Choroid plexus epithelial cell (primary cell): ENCODE results near the gene PHF14.

Experiments
- DNase-seq: peaks from one replicate; pipeline ENCODE4 v3.0.0-alpha.2; 2010; ENCODE audit warnings: low read depth
- H3K4me3 ChIP-seq: 2 replicates; pipeline ENCODE4 v1.5.1; 2011; ENCODE audit warnings: low read depth, mild to moderate bottlenecking, control low read depth, low read length, moderate library complexity
- CTCF ChIP-seq: conservative IDR thresholded peaks from 2 replicates; pipeline ENCODE4 v1.5.1; 2011; ENCODE audit warnings: low read depth, mild to moderate bottlenecking, control low read depth, inconsistent platforms, low read length, moderate library complexity

Gene PHF14

GRCh38 chr7:11188529-11189310 lies 215.0 kb downstream of the PHF14 start:
- no peak for DNase-seq
- no peak overlapping the region for H3K4me3 ChIP-seq
- no peak for TF ChIP-seq CTCF

GRCh38 chr7:11191081-11191480 lies 217.4 kb downstream of the PHF14 start:
- no peak overlapping the region for H3K4me3 ChIP-seq
- TF ChIP-seq CTCF: no peak
- no peak for DNase-seq

- DNase-seq: no peak
- TF ChIP-seq CTCF: no peak
- H3K4me3 ChIP-seq: no peak overlapping the region
Measured at GRCh38 chr7:11191574-11192220, 218.0 kb downstream of the PHF14 start.

GRCh38 chr7:11192506-11192905 lies 218.8 kb downstream of the PHF14 start:
- DNase-seq: peak; percentile 72
- TF ChIP-seq CTCF: no peak
- H3K4me3 ChIP-seq: peak overlapping the region; percentile 63

GRCh38 chr7:11193131-11193867 lies 219.6 kb downstream of the PHF14 start:
- no peak for TF ChIP-seq CTCF
- H3K4me3 ChIP-seq: peak overlapping the region; percentile 63
- peak; percentile 37 for DNase-seq

- TF ChIP-seq CTCF: no peak
Measured at GRCh38 chr7:11193888-11194287, 220.2 kb downstream of the PHF14 start.

More at GRCh38 chr7:11193888-11194287, 220.2 kb downstream of the PHF14 start:
- no peak overlapping the region for H3K4me3 ChIP-seq
- no peak for DNase-seq
